Esophagus muscularis mucosa (tissue), 4 donors: ENCODE results near the gene DPYSL4. TPM values are rescaled to one million over a fixed set of nuclear protein-coding genes. Genes with fewer than 3 reads are reported as not detected.
A peak's percentile ranks its signal among the peaks of the same experiment; 100 is the strongest.

Source experiments
- DNase-seq: peaks from one replicate; pipeline ENCODE4 v3.0.0-alpha.2; 2017; ENCODE audit errors: extremely low spot score
- H3K27ac ChIP-seq, 4 donors: fragments of 200-600 bp; sonication (generic); replicated peaks in 1 of 4; 1 replicate in 3 of 4; 2 replicates in 1 of 4; pipeline ENCODE4 v1.5.1; 2016 to 2019; ENCODE audit warnings: mild to moderate bottlenecking in 1 of 4
- H3K27me3 ChIP-seq, 4 donors: fragments of 200-600 bp; sonication (generic); one replicate each; pipeline versions ENCODE4 v1.5.1 to v1.6.0; 2016 to 2019
- H3K36me3 ChIP-seq, 4 donors: fragments of 200-600 bp; sonication (generic); one replicate each; pipeline ENCODE4 v1.5.1; 2016 to 2019
- H3K4me1 ChIP-seq, 4 donors: fragments of 200-600 bp; sonication (generic); one replicate each; pipeline ENCODE4 v1.5.1; 2016 to 2019
- H3K4me3 ChIP-seq, 4 donors: fragments of 200-600 bp; sonication (generic); 1 replicate in 2 of 4; 2 replicates in 2 of 4; pipeline ENCODE4 v1.5.1; 2016 to 2019; ENCODE audit warnings: mild to moderate bottlenecking in 4 of 4, moderate library complexity in 1 of 4
- H3K9me3 ChIP-seq, 4 donors: fragments of 200-600 bp; sonication (generic); 1 replicate in 3 of 4; 2 replicates in 1 of 4; pipeline ENCODE4 v1.5.1; 2016 to 2019
- CTCF ChIP-seq, 3 experiments: fragments of 200-600 bp in 2 of 3; fragments of 450-650 bp in 1 of 3; sonication (generic) in 2 of 3; IDR thresholded peaks; one replicate each; pipeline ENCODE4 v1.5.1; 2017 to 2019; ENCODE audit warnings: antibody characterized with exemption in 3 of 3, mild to moderate bottlenecking in 2 of 3, moderate library complexity in 1 of 3
- EP300 ChIP-seq: sonication (generic); formaldehyde crosslinking; IDR thresholded peaks from one replicate; pipeline ENCODE4 v1.6.1; 2017; ENCODE audit warnings: antibody characterized with exemption
- POLR2A ChIP-seq: fragments of 450-650 bp; IDR thresholded peaks from one replicate; pipeline ENCODE4 v1.6.1; 2017; ENCODE audit warnings: antibody characterized with exemption, moderate library complexity, mild to moderate bottlenecking, low read depth
- POLR2AphosphoS5 ChIP-seq, 2 donors: sonication (generic); formaldehyde crosslinking; IDR thresholded peaks; one replicate each; pipeline ENCODE4 v1.6.1; 2017; ENCODE audit warnings: antibody characterized with exemption in 2 of 2
- WGBS: methylation state at CpG from one replicate; pipeline ENCODE4 v1.1.5; 2018; 5-methylcytosine and 5-hydroxymethylcytosine counted together
- intact Hi-C: fragments of 100-400 bp; cut with DNase I; formaldehyde crosslinking; loops from one replicate; pipeline ENCODE4 v1.15.1; 2023
- total RNA-seq, 4 donors: library from RNA; depleted of rRNA; stranded (reverse); fragments of >200 nt; gene quantifications; one replicate each; pipeline versions ENCODE4 v1.1.0 to v1.2.1, GENCODE V29; 2016

Gene DPYSL4
- total RNA-seq, 4 donors from 2014 or later = 0.42 to 4.5 (median 1.9) TPM

- Histone ChIP-seq H3K4me3 (no peak overlapping the region), H3K27ac (no peak overlapping the region), H3K27me3 (peaks cover 0 to 19% (median 0%) of the 10 kb centered on the region in 4 donors), H3K36me3 (peaks cover 0 to 10% (median 1%) of the 10 kb centered on the region in 4 donors), H3K9me3 (no peaks in the 10 kb centered on the region), H3K4me1 (peaks cover 4 to 14% (median 9%) of the 10 kb centered on the region in 4 donors)
- DNase-seq = no peak
- 18% methylated on average over 21 of the region's 33 CpGs for WGBS
- TF ChIP-seq POLR2A (no peak), CTCF (IDR thresholded peaks at IDR 0.05) (peak in 2 of 3 experiments; percentile 73 to 80)
- intact Hi-C loops = loop anchor here (5.0 kb wide), 2 partner anchors 105 to 255 kb away; no protein-coding TSS in a partner anchor
These were observed 44.2 kb upstream of the DPYSL4 start for GRCh38 chr10:132142396-132143161.

DNA sequence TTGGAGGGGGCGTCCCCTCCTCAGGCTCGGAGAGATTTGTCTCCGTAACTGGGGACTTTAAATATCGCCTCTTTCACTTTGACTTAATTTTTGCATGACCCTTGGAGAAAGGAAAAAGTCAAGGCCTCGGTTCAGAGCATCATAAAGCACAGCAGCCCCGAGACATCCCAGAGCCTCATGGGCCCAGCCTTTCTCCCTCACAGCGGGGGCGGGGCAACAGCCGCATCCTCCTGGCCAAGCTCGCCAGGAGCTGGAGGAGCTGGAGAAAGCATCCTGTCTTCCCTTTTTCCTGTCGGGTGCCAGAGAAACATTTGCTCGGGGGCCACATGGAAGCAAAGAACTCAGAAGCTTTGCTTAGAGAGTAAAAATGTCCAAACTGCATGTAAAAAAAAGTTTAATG is 43.6 kb upstream of the DPYSL4 start:
- H3K36me3 ChIP-seq = peaks cover 0 to 7% (median 0%) of the 10 kb centered on the region in 4 donors
- peaks cover 4 to 14% (median 9%) of the 10 kb centered on the region in 4 donors for H3K4me1 ChIP-seq
- intact Hi-C loops = loop anchor here (5.0 kb wide), 2 partner anchors 106 to 256 kb away; no protein-coding TSS in a partner anchor
- H3K27me3 ChIP-seq = peaks cover 0 to 19% (median 0%) of the 10 kb centered on the region in 4 donors
- H3K9me3 ChIP-seq = no peaks in the 10 kb centered on the region
- no peak overlapping the region for H3K27ac ChIP-seq
- TF ChIP-seq EP300 (no peak), POLR2A (no peak), POLR2AphosphoS5 (IDR thresholded peaks at IDR 0.05) (no peak), CTCF (IDR thresholded peaks at IDR 0.05) (no peak)
- no peak overlapping the region for H3K4me3 ChIP-seq
- DNase-seq = no peak
- 33% methylated on average over 6 of the region's 12 CpGs for WGBS

DNA sequence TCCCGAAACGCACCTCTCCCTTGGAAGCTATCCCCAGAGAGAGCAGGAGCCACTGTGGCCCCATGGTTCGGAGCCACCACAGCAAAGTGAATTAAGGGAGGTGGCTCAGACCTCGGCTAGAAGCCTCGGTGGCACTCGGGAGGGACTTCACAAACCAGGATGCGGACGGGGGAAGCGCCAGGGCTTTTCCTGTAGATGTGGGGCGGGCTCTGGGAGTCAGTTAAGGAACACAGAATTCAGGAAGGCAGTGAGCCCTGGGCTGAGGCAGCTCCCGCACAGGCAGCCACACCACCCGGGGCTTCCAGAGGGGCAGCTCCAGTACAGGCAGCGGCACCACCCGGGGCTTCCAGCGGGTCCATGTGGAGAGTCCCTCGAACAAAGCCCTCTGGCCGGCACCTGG is 42.7 kb upstream of the DPYSL4 start:
- Histone ChIP-seq H3K4me3 (no peak overlapping the region), H3K36me3 (peaks cover 0 to 8% (median 3%) of the 10 kb centered on the region in 4 donors), H3K27ac (no peak overlapping the region), H3K4me1 (peaks cover 4 to 14% (median 9%) of the 10 kb centered on the region in 4 donors), H3K27me3 (peaks cover 0 to 19% (median 0%) of the 10 kb centered on the region in 4 donors), H3K9me3 (no peaks in the 10 kb centered on the region)
- no CpG with 5 or more reads among the region's 17 CpGs for WGBS
- intact Hi-C loops = loop anchor here (5.0 kb wide), 2 partner anchors 107 to 257 kb away; no protein-coding TSS in a partner anchor
- DNase-seq = no peak
- no peak for TF ChIP-seq EP300
- no peak for TF ChIP-seq POLR2AphosphoS5 (IDR thresholded peaks at IDR 0.05)
- no peak for TF ChIP-seq CTCF (IDR thresholded peaks at IDR 0.05)
- TF ChIP-seq POLR2A = no peak

DNA sequence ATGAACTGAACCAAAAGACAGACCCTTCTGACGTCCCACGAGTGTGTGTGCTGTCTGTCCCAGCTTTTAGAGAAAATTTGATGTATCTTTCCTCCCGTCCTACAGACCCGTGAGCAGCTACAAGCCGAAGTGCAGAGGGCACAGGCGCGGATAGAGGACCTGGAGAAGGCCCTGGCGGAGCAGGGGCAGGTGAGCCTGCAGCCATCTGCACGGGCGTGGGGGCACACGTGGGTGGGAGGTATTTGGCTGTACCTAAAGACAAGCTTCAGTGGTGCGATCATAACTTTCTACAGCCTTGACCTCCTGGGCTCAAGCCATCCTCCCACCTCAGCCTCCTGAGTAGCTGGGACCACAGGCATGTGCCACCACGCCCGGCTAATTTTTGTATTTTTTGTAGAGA is 41.7 kb upstream of the DPYSL4 start:
- peaks cover 0 to 10% (median 3%) of the 10 kb centered on the region in 4 donors for H3K36me3 ChIP-seq
- intact Hi-C loops = no loop called here
- WGBS = 94% methylated on average over 14 of the region's 14 CpGs
- H3K4me3 ChIP-seq = no peak overlapping the region
- TF ChIP-seq EP300 (no peak), CTCF (IDR thresholded peaks at IDR 0.05) (no peak), POLR2AphosphoS5 (IDR thresholded peaks at IDR 0.05) (no peak), POLR2A (no peak)
- peaks cover 4 to 14% (median 9%) of the 10 kb centered on the region in 4 donors for H3K4me1 ChIP-seq
- H3K9me3 ChIP-seq = no peaks in the 10 kb centered on the region
- H3K27ac ChIP-seq = no peak overlapping the region
- H3K27me3 ChIP-seq = peaks cover 0 to 19% (median 0%) of the 10 kb centered on the region in 4 donors
- no peak for DNase-seq
